Suprapubic skin (tissue), 4 donors: Measurements from ENCODE around the gene FSD2. TPM values are rescaled to one million over a fixed set of nuclear protein-coding genes. Genes with fewer than 3 reads are reported as not detected.

Source experiments
- DNase-seq, 2 donors: peaks; one replicate each; pipeline ENCODE4 v3.0.0-alpha.2; 2019; ENCODE audit warnings: low spot score in 2 of 2
- H3K27ac ChIP-seq: fragments of 200-600 bp; sonication (generic); one replicate; pipeline ENCODE4 v1.5.1; 2019
- H3K27me3 ChIP-seq: fragments of 200-600 bp; sonication (generic); one replicate; pipeline ENCODE4 v1.5.1; 2019
- H3K36me3 ChIP-seq: fragments of 200-600 bp; sonication (generic); one replicate; pipeline ENCODE4 v1.5.1; 2019
- H3K4me1 ChIP-seq: fragments of 200-600 bp; sonication (generic); one replicate; pipeline ENCODE4 v1.5.1; 2019
- H3K4me3 ChIP-seq: fragments of 200-600 bp; sonication (generic); one replicate; pipeline ENCODE4 v1.5.1; 2019; ENCODE audit warnings: mild to moderate bottlenecking
- H3K9me3 ChIP-seq: fragments of 200-600 bp; sonication (generic); one replicate; pipeline ENCODE4 v1.5.1; 2019
- CTCF ChIP-seq, 2 donors: fragments of 200-600 bp in 1 of 2; fragments of 450-650 bp in 1 of 2; sonication (generic) in 1 of 2; IDR thresholded peaks; one replicate each; pipeline ENCODE4 v1.5.1; 2016 to 2019; ENCODE audit warnings: antibody characterized with exemption in 2 of 2, mild to moderate bottlenecking in 1 of 2, moderate library complexity in 1 of 2
- EP300 ChIP-seq: sonication (generic); formaldehyde crosslinking; IDR thresholded peaks from one replicate; pipeline ENCODE4 v1.6.1; 2017; ENCODE audit warnings: antibody characterized with exemption
- POLR2A ChIP-seq, 2 donors: fragments of 450-650 bp; IDR thresholded peaks; one replicate each; pipeline ENCODE4 v1.6.1; 2017; ENCODE audit warnings: antibody characterized with exemption in 2 of 2, mild to moderate bottlenecking in 2 of 2, moderate library complexity in 2 of 2
- POLR2AphosphoS5 ChIP-seq, 3 donors: sonication (generic); formaldehyde crosslinking; IDR thresholded peaks; one replicate each; pipeline ENCODE4 v1.6.1; 2017; ENCODE audit warnings: antibody characterized with exemption in 3 of 3
- WGBS: methylation state at CpG from one replicate; pipeline ENCODE4 v1.1.5; 2018; 5-methylcytosine and 5-hydroxymethylcytosine counted together
- total RNA-seq, 4 donors: library from RNA; depleted of rRNA; stranded (reverse); fragments of >200 nt; gene quantifications; one replicate each; pipeline ENCODE4 v1.1.0, GENCODE V29; 2016

The FSD2 gene
- total RNA-seq, 4 donors from 2014 or later = 0.40 TPM; not detected in 3

- DNase-seq = peak; percentile 100
- peak in 1 of 2 donors; percentile 17 for TF ChIP-seq CTCF (IDR thresholded peaks at IDR 0.05)
- peak; percentile 59 to 96 (median 93) for TF ChIP-seq POLR2AphosphoS5 (IDR thresholded peaks at IDR 0.05)
- peak; percentile 79 to 81 for TF ChIP-seq POLR2A (IDR thresholded peaks at IDR 0.05)
- no peak for TF ChIP-seq EP300
- Histone ChIP-seq H3K4me1 (peaks cover 28% of the 10 kb centered on the region), H3K4me3 (peak within 1 kb of the TSS; percentile 94), H3K36me3 (peaks cover 7% of the 10 kb centered on the region), H3K27me3 (no peaks in the 10 kb centered on the region), H3K9me3 (no peaks in the 10 kb centered on the region), H3K27ac (peak within 1 kb of the TSS; percentile 100)
- WGBS = 1% methylated on average over 24 of the region's 67 CpGs
Observed at GRCh38 chr15:82809308-82810060, 3.6 kb upstream of the FSD2 start, which contains the start of gene WHAMM. WHAMM (plus strand) TSS chr15:82809628; CDS start chr15:82809727, 99 bp downstream.

- H3K4me1 ChIP-seq = peaks cover 28% of the 10 kb centered on the region
- H3K27me3 ChIP-seq = no peaks in the 10 kb centered on the region
- TF ChIP-seq EP300 (no peak), CTCF (IDR thresholded peaks at IDR 0.05) (no peak), POLR2A (IDR thresholded peaks at IDR 0.05) (no peak), POLR2AphosphoS5 (IDR thresholded peaks at IDR 0.05) (no peak)
- no peaks in the 10 kb centered on the region for H3K9me3 ChIP-seq
- no peak for DNase-seq
- WGBS = 73% methylated on average over 9 of the region's 9 CpGs
- peak overlapping the region; percentile 48 for H3K27ac ChIP-seq
- no peaks in the 10 kb centered on the region for H3K36me3 ChIP-seq
- peak overlapping the region; percentile 94 for H3K4me3 ChIP-seq
Observed at GRCh38 chr15:82808634-82809041, 2.8 kb upstream of the FSD2 start.

- peaks cover 25% of the 10 kb centered on the region for H3K4me1 ChIP-seq
- H3K27me3 ChIP-seq = no peaks in the 10 kb centered on the region
- no peaks in the 10 kb centered on the region for H3K9me3 ChIP-seq
- H3K36me3 ChIP-seq = no peaks in the 10 kb centered on the region
- DNase-seq = no peak
- TF ChIP-seq POLR2A (IDR thresholded peaks at IDR 0.05) (no peak), POLR2AphosphoS5 (IDR thresholded peaks at IDR 0.05) (no peak), CTCF (IDR thresholded peaks at IDR 0.05) (no peak), EP300 (no peak)
- 90% methylated on average over 11 of the region's 11 CpGs for WGBS
- no peak overlapping the region for H3K4me3 ChIP-seq
- H3K27ac ChIP-seq = no peak overlapping the region
Observed at GRCh38 chr15:82807920-82808633, 2.2 kb upstream of the FSD2 start.

GRCh38 chr15:82804575-82804949 lies 1.3 kb downstream of the FSD2 start:
- Histone ChIP-seq H3K27ac (no peak overlapping the region), H3K4me3 (no peak overlapping the region), H3K4me1 (peaks cover 5% of the 10 kb centered on the region), H3K27me3 (no peaks in the 10 kb centered on the region), H3K36me3 (no peaks in the 10 kb centered on the region), H3K9me3 (no peaks in the 10 kb centered on the region)
- TF ChIP-seq EP300 (no peak), CTCF (IDR thresholded peaks at IDR 0.05) (no peak), POLR2A (IDR thresholded peaks at IDR 0.05) (no peak), POLR2AphosphoS5 (IDR thresholded peaks at IDR 0.05) (no peak)
- DNase-seq = no peak
- 25% methylated on average over 1 of the region's 1 CpG for WGBS
